Limb (tissue), 2 donors: ENCODE results near the gene RRAD.
"Not testable (repeated sequence)": the region's sequence is repeated elsewhere in the genome, so short reads cannot be mapped to it uniquely, and the experiment has no call there.

Source experiments
- DNase-seq, 2 donors: peaks; one replicate each; pipeline ENCODE4 v3.0.0-alpha.2; 2016; ENCODE audit errors: extremely low spot score in 2 of 2

RRAD gene, protein sequence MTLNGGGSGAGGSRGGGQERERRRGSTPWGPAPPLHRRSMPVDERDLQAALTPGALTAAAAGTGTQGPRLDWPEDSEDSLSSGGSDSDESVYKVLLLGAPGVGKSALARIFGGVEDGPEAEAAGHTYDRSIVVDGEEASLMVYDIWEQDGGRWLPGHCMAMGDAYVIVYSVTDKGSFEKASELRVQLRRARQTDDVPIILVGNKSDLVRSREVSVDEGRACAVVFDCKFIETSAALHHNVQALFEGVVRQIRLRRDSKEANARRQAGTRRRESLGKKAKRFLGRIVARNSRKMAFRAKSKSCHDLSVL

DNA sequence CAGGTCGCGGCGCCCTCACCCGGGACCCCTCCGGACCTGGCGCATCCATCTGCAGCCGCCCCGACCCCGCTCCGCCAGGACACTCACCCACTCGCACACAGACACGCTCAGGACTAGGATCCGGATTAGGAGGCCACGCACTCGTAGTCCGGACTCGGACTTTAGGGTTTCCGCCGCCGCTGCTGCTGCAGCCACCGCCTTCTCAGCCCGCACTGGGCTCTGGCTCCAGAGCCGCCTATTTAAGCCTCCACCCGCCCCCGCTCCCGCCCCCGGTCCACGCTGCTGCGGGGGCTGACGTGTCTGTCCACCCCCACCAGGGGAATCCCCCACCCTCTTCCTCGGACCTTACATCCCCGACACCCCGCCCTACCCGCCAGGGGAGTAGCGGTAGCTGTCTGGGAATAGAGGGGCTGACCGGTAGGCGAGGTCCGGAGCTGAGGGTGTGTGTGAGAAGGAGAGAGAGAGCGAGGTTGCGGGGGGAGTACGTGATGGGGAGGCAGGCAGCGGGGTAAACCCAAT lies at the start of gene RRAD:
TSS of gene RRAD (minus strand) at position 214 of the 519 bp plus-strand sequence. CDS start 356 bp downstream, outside the sequence.
- DNase-seq = no peak

DNA sequence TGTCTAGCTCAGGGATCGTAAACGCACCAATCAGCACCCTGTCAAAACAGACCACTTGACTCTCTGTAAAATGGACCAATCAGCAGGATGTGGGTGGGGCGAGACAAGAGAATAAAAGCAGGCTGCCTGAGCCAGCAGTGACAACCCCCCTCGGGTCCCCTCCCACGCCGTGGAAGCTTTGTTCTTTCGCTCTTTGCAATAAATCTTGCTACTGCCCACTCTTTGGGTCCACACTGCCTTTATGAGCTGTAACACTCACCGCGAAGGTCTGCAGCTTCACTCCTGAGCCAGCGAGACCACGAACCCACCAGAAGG lies 49.6 kb upstream of the RRAD start:
- DNase-seq = not testable (repeated sequence)

DNA sequence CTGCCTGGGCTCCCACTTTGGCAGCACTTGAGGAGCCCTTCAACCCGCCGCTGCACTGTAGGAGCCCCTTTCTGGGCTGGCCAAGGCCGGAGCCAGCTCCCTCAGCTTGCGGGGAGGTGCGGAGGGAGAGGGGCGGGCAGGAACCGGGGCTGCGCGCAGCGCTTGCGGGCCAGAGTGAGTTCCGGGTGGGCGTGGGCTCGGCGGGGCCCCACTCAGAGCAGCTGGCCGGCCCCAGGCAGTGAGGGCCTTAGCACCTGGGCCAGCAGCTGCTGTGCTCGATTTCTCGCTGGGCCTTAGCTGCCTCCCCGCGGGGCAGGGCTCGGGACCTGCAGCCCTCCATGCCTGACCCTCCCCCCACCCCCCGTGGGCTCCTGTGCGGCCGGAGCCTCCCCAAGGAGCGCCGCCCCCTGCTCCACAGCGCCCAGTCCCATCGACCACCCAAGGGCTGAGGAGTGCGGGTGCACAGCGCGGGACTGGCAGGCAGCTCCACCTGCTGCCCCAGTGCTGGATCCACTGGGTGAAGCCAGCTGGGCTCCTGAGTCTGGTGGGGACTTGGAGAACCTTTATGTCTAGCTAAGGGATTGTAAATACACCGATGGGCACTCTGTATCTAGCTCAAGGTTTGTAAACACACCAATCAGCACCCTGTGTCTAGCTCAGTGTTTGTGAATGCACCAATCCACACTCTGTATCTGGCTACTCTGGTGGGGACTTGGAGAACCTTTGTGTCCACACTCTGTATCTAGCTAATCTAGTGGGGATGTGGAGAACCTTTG lies 49.0 kb upstream of the RRAD start:
- DNase-seq = not testable (repeated sequence)

DNA sequence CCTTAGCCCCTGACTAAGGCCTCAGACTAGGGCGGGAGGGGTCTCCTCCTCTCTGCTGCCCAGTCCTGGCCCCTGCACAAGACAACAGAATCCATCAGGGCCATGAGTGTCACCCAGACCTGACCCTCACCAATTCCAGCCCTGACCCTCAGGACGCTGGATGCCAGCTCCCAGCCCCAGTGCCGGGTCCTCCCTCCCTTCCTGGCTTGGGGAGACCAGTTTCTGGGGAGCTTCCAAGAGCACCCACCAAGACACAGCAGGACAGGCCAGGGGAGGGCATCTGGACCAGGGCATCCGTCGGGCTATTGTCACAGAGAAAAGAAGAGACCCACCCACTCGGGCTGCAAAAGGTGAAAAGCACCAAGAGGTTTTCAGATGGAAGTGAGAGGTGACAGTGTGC lies 48.4 kb upstream of the RRAD start:
- no peak for DNase-seq

DNA sequence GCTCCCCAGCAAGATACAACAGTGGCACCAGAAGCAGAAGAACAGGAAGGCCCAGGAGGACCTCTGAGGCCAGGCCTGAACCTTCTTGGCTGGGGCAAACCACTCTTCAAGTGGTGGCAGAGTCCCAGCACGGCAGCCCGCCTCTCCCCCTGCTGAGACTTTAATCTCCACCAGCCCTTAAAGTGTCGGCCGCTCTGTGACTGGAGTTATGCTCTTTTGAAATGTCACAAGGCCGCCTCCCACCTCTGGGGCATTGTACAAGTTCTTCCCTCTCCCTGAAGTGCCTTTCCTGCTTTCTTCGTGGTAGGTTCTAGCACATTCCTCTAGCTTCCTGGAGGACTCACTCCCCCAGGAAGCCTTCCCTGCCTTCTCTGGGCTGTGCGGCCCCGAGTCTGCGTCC lies 47.6 kb upstream of the RRAD start:
- no peak for DNase-seq

DNA sequence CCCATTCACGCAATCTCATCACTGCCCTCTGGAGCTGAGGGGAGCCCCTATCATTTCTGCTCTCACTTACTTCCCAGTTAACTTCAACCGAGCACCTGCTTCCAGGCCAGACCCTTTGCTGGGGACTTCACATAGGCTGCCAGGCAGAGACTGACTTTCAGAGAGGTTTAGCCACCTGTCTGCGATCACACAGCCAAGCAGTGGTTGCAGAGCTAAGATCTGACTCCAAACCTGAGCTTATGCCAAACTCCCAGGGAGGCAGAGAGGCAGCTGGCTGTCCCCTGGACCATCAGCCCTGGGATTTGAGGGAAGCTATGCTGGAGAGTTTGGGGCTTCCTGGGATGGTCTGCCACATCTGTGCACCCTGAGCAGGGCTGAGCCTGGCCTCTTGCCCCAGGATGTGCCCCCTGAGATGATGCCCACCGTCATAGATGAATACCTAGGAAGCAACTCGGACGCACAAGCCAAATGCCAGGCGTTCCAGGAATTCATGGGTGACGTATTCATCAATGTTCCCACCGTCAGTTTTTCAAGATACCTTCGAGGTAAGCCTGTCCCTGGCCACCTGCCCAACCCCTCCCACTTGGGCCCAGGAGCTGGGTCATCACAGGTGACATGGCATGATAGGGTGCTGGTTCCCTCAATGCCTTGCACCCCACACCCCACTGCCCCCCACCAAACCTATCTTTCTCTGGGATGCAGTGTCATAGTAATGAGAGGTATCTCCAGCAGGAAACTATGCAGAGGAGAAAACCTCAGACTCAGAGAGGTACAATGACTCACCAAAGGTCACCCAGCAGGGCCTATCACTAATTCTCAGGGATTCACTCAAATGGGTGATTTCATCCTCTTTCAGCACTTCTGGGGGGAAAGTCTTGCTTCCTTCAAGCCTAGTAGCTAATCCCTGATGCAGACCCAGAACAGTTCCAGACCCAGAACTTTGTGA lies 45.7 kb upstream of the RRAD start:
- DNase-seq = no peak

DNA sequence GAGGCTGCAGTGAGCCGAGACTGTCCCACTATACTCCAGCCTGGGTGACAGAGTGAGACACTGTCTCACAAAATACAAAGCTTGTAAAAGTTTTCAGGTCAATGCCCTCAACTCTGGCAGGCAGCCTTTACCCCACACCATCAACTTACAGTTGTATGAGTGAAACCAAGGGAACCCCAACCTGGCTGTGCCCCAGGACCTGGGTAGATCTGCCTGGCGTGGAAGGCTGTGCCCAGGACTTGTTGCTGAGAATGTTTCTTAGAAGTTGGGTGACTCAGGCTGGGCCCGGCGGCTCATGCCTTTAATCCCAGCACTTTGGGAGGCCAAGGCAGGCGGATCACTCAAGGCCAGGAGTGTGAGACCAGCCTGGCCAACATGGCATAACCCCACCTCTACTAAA lies 43.5 kb upstream of the RRAD start:
- no peak for DNase-seq

DNA sequence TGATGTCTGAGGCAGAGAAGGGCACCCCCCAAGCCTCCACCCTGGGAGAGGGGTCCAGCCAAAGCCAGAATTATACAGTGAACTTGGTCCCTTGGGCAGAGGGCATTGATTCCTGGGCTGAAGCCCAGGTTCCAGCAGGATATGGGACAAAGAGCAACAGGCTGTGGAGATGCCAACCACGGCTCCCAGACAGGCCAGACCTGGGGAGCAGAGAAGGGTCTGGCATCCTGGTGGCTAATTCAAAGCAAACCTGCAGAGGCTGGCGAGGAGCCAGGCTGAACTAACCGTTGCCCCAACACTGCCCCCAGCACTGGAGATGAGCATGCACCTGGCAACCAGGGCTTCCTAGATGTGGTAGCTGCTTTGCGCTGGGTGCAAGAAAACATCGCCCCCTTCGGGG lies 38.7 kb upstream of the RRAD start:
- no peak for DNase-seq

DNA sequence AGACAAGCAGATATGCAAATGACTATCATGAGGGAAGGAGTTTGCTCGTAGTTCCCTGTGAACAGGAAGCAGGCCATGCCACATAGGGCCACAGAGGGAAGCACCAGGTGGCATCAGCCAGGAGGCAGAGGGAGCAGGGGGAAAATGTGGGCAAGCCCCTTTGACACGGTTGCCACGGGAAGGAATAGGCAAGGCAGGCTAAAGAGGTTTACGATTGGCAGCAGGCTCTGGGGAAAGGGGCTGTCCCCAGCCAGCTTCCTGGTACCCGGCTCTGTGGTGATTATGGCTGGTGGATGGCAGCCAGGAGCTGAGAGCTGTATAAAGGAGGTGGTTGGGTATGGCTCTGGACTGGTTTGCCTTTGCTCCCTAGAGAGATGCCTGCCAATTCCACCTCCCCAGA lies 36.6 kb upstream of the RRAD start:
- no peak for DNase-seq

DNA sequence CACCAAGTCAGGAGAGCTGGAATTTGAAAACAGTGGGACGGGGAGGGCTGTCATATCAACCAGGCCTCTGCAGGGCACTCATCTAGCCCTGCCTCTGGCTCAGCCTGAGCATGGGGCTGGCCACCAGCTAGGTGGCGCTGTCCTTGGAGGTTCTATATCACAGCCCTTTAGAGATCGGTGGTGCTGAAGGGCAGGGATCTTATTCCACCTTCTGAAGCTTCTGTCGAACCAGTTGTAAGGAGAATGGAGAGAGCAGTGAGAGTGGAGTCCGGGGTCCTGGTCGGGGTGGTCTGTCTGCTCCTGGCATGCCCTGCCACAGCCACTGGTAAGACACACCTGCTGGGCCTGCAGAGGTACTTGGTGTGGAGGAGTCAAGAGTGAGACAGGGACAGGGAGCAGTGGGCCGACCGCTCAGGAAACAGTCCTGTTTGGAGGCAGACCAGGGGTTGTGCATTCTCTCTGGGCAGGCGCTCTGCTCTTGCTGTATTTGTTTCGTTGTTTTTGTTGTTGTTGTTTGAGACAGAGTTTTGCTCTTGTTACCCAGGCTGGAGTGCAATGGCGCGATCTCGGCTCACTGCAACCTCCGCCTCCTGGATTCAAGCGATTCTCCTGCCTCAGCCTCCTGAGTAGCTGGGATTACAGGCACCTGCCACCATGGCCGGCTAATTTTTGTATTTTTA lies 35.9 kb upstream of the RRAD start, which contains the start of gene CES3:
TSS of gene CES3 (plus strand) at position 202 of the 680 bp plus-strand sequence. CDS start at position 244, 42 bp downstream.
- peak; percentile 37 to 58 for DNase-seq

DNA sequence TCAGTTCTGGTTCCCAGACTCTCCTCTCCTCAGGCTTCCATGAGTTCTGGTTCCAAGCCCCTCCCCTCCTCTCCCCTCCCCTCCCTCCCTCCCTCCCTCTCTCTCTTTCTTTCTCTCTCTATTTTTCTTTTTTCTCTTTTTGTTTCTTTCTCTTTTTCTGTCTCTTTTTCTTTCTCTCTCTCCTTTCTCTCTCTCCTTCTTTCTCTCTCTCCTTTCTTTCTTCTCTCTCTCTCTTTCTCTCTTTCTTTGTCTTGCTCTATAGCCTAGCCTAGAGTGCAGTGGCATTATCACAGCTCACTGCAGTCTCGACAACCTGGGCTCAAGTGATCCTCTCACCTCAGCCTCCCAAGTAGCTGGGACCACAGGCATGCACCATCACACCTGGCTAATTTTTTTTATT lies 34.9 kb upstream of the RRAD start:
- DNase-seq = no peak

DNA sequence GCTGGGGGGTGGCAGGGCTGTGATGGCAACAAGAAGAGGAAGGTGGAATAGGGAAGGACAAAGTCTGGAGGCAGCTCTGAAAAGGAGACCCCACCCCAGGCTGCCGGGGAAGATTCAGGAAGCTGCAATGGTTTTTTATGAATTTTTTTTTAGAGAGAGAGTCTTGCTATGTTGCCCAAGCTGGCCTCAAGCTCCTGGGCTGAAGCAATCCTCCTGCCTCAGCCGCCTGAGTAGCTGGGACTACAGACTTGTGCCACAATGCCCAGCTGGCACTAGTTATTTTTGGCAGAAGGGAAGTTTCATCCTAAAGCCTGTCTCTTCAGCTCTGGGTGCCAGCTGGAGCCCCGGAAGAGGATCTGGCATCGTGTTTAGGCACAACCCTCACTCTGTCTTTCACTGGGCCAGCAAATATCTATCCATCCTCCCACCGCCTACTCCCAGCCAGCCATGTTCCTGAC lies 34.4 kb upstream of the RRAD start:
- no peak for DNase-seq

DNA sequence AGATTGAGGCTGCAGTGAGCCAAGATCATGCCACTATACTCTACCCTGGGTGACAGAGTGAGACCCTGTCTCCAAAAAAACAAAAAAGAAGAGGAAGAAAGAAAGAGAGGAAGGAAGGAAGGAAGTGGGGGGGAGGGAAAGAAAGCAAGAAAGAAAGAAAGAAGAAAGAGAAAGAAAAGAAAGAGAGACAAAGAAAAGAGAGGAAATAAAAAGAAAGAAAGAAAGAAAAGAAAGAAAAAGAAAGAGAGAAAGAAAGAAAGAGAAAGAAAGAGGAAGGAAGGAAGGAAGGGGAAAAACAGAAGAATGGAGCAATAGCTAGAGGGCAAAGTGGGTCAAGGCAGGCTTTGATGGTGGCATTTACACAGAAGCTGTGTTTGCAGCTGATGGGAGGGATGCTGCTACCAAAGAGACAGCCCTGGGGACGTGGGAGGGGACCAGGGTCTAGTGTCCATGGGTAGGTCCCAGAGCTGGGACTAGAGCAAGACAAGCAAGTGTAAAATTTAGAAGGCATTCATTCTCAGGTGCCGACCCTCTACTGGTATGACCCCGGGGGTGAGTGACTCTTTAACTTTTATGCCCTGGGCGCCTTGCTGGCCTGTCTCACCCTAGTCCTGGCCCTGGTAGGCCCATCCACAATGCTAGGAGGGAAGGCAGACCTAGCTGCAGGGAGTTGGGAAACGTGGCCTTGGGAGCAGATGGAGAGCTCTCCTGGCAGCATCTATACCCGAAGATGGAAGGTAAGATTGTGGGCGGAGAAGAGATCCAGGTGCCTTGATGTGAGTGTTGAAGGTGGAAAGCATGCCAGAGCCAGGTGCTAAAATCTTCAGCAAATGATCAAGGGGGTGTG lies 33.7 kb upstream of the RRAD start:
- no peak for DNase-seq

DNA sequence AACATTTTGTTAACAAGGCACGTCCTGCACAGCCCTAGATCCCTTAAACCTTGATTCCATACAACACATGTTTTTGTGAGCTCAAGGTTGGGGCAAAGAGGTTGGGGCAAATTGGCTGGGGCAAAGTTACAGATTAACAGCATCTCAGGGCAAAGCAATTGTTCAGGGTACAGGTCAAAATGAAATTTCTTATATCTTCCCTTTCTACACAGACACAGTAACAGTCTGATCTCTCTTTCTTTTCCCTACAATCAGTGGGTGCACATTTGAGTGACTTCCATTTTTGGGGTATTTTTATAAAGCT lies 30.8 kb upstream of the RRAD start:
- DNase-seq = not testable (repeated sequence)

DNA sequence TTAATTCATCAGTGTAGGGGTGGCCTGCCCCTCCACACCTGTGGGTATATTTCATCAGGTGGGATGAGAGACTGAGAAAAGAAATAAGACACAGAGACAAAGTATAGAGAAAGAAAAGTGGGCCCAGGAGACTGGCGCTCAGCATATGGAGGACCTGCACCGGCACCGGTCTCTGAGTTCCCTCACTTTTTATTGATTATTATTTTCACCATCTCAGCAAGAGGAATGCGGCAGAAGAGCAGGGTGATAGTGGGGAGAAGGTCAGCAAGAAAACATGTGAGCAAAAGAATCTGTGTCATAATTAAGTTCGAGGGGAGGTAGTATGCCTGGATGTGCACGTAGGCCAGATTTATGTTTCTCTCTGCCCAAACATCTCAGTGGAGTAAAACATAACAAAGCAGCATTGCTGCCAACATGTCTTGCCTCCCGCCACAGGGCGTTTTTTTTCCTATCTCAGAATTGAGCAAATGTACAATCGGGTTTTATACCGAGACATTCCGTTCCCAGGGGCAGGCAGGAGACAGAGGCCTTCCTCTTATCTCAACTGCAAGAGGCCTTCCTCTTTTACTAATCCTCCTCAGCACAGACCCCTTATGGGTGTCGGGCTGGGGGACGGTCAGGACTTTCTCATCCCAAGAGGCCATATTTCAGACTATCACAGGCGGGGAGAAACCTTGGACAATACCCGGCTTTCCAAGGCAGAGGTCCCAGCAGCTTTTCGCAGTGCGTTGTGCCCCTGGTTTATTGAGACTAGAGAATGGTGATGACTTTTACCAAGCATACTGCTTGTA lies 30.2 kb upstream of the RRAD start:
- DNase-seq = not testable (repeated sequence)

DNA sequence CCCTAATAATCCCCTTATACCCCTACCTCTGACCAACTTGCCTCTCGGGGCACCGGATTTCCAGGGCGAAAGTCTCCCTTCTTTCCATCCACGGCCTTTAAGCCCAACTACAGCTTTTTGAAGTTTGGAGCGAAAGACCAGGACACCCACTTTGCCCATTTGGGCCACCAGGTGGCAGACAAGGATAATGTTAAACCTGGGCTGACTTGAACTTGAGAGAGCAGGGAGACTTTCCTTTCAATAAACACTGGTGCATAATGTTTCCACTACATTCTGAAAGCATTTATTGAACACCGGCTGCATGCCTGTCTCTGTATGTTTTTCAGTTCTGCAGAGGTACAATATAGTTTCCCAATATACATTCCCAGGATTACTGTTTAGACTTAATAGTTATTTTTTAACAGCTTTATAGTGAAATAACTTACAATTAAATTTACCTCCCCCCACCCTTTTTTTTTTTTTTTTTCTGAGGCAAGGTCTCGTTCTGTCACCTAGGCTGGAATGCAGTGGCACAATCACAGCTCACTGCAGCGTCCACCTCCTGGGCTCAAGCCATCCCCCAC lies 28.8 kb upstream of the RRAD start:
- peak; percentile 59 to 86 for DNase-seq

DNA sequence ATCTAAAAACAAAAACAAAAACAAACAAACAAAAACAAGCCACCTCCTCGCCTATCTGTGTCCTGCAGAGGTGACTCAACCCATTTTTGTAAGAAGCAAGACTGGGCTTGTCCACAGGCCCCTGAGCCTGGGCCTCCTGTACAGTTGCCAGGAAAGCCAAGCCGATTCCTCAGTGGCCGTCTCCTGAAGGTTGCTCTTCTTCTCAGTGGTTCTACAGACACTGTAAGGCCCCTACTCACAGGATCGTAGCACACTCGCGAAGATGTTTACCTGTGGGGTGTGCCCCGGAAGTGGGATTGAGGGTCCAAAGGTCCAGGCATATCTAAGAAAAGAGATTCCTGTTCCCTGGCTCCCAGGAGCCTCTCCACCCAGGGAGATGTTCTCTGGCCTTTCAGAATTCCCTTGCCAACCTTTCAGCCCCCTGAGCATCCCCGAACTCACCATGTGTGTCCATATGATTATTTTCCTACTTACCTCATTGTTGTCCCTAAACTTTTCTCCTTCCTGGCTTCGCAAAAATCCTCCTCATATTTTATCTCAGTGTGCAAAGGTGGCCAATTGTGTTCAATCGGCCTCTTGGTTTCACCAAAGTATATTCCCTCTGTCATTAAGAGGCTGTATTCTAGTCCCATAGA lies 28.2 kb upstream of the RRAD start:
- DNase-seq = no peak

DNA sequence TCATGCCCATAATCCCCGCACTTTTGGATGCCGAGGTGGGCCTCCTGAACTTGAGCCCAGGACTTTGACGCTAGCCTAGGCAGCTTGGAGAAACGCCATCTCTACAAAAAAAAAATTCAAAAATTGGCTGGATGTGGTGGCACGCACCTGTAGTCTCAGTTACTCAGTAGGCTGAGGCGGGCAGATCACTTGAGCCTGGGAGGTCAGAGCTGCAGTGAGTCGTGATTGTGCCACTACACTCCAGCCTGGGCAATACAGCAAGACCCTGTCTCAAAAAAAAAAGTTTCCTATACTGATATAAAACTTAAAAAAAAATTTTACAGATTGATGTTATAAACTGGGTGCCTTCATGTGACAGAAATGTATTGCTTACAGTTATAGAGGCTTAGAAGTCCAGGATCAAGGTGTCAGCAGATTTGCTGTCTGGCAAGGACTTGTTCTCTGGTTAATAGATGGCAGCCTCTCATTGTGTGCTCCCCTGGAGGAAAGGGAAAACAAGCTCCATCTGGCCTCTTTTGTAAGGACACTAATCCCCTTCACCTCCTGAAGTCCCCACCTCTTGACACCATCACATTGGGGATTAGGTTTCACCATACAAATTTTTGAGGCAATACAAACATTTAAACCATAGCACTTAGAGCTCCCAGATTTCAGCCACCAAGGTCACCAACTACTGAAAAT lies 27.2 kb upstream of the RRAD start:
- no peak for DNase-seq
